Activated T-helper 17 cell treated with anti-CD3 and anti-CD28 coated beads, Interleukin-2, amount 50 U/mL, for 72 hours (primary cell): ENCODE results near the gene RNGTT. TPM values are rescaled to one million over a fixed set of nuclear protein-coding genes. Genes with fewer than 3 reads are reported as not detected.
"Not testable (repeated sequence)": the region's sequence is repeated elsewhere in the genome, so short reads cannot be mapped to it uniquely, and the experiment has no call there.

Source experiments
- ATAC-seq: fragments of 150-1000 bp; cut with Tn5 transposase; replicated peaks from 2 replicates; pipeline ENCODE4 v1.10.0; 2021; ENCODE audit warnings: mild to moderate bottlenecking, moderate library complexity
- H3K27ac Mint-ChIP-seq: one replicate; pipeline ENCODE4 v1.8.0; 2022; ENCODE audit warnings: mixed read lengths
- H3K27me3 Mint-ChIP-seq: one replicate; pipeline ENCODE4 v1.8.0; 2022; ENCODE audit warnings: mixed read lengths
- H3K36me3 Mint-ChIP-seq: one replicate; pipeline ENCODE4 v1.8.0; 2022; ENCODE audit warnings: low read depth, mild to moderate bottlenecking, mixed read lengths
- H3K4me1 Mint-ChIP-seq: one replicate; pipeline ENCODE4 v1.8.0; 2022; ENCODE audit warnings: mixed read lengths
- H3K4me3 Mint-ChIP-seq: one replicate; pipeline ENCODE4 v1.8.0; 2022; ENCODE audit warnings: mild to moderate bottlenecking, mixed read lengths
- H3K9me3 Mint-ChIP-seq: one replicate; pipeline ENCODE4 v1.8.0; 2022; ENCODE audit warnings: mixed read lengths
- total RNA-seq, 2 donors: library from RNA; stranded (reverse); gene quantifications; one replicate each; pipeline ENCODE4 v1.2.3, GENCODE V29; 2022

The RNGTT gene
- total RNA-seq, 2 donors from 2014 or later = 20.9 to 23.3 TPM

DNA sequence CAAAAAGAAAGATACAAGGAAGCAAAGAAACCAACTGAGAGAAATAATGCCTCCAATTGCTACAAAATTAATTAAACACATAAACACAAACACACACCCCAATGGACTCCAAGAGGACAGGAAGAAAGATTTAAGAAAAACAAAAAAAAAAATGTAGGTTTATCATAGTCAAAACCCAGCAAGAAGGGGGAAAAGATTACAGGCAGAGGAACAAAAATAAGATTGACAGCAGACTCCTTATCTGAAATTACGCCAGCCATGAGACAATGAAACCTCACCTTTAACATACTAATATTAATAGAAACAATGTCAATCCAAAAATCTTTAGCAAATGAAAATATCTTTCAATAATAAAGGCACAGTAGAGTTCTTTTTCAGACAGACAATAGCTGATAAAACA is 155.8 kb downstream of the RNGTT start:
- Mint-ChIP-seq H3K9me3 (peaks cover 8% of the 10 kb centered on the region), H3K4me1 (peaks cover 13% of the 10 kb centered on the region), H3K27ac (no peak overlapping the region), H3K36me3 (peaks cover 48% of the 10 kb centered on the region), H3K4me3 (no peak overlapping the region), H3K27me3 (no peaks in the 10 kb centered on the region)
- ATAC-seq = no peak

DNA sequence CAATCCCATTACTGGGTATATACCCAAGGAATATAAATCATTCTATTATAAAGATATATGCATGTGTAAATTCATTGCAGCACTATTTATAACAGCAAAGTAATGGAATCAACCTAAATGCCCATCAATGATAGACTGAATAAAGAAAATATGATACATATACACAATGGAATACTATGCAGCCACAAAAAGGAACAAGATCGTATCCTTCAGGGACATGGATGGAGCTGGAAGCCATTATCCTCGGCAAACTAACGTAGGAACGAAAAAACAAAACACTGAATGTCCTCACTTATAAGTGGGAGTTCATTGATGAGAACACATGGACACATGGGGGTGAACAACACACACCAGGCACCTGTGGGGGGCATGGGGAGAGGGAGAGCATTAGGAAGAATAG is 156.7 kb downstream of the RNGTT start:
- Mint-ChIP-seq H3K27me3 (no peaks in the 10 kb centered on the region), H3K9me3 (peaks cover 8% of the 10 kb centered on the region), H3K36me3 (peaks cover 56% of the 10 kb centered on the region), H3K4me1 (peaks cover 13% of the 10 kb centered on the region), H3K4me3 (no peak overlapping the region), H3K27ac (no peak overlapping the region)
- no peak for ATAC-seq

DNA sequence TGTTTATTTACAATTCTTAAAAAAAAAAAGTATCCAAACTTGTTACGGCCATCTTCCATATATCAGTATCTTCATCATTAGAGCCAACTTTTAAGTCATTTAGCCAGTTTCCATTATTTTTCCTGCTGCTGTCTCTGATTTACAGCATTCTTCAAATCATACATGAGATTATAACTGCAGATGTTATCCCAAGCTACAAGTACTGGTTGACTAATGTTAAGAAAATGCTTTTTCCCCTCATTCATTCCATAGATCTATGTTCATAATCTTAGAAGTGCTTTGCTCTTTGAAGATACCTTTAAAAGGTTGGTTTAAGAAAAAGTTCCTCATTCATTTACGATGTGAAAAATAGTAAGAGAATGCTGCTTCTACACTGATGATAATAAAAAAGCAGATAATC is 158.7 kb downstream of the RNGTT start:
- no peak overlapping the region for H3K4me3 Mint-ChIP-seq

DNA sequence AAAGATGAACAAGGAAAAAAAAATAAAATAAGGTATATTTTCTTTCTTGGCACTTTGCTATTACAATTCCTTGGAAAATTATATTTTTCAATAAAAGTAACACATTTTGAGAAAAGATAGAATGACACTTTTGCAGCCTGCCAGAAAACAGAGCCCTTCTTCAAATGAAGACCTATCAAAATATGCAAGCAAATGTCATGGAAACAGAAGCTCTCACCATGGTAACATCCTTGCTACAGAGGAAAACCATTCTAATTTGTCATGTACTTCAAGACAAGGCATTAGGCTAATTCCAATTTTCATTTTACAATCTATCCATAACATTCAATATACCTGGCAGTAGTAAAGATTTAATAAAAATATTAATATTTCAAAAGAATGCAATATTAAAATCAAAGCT is 177.9 kb downstream of the RNGTT start:
- H3K27me3 Mint-ChIP-seq = no peaks in the 10 kb centered on the region
- H3K4me1 Mint-ChIP-seq = peaks cover 10% of the 10 kb centered on the region
- ATAC-seq = no peak
- peaks cover 6% of the 10 kb centered on the region for H3K36me3 Mint-ChIP-seq
- H3K4me3 Mint-ChIP-seq = no peak overlapping the region
- H3K27ac Mint-ChIP-seq = no peak overlapping the region
- no peaks in the 10 kb centered on the region for H3K9me3 Mint-ChIP-seq

More for the DNA sequence above, 158.7 kb downstream of the RNGTT start:
- no peak for ATAC-seq
- Mint-ChIP-seq H3K27ac (peak overlapping the region; percentile 17), H3K9me3 (peaks cover 8% of the 10 kb centered on the region), H3K27me3 (no peaks in the 10 kb centered on the region), H3K36me3 (peaks cover 72% of the 10 kb centered on the region), H3K4me1 (peaks cover 13% of the 10 kb centered on the region)

DNA sequence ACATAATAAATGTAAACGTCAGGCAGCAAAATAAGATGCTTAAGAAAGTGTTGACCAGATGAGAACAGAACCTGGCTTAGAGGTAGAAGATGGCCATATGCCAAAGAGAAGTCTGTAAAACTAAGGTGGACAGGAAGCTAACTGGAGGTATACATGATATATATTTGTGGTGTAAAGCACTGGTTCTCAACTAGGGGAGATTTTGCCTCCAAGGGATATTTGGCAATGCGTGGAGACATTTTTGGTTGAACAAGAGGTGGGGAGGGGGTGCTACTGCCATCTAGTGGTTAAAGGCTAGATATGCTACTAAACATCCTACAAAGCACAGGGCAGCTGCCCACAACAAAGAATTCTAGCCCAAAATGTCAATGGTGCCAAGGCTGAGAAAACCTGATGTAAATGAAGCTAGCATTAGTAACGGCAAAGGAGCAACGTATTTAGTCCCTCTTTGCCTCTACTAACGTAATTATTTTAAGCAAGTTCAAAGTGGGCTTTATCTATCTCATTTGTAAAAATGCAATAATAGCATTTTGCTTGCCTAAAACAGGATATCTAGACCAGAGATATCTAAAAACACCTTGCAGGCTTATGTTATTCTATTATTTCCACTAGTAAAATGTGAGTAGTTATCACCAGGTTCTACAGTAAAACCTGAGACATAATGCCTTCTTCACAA is 182.6 kb downstream of the RNGTT start:
- H3K36me3 Mint-ChIP-seq = peaks cover 21% of the 10 kb centered on the region
- no peaks in the 10 kb centered on the region for H3K9me3 Mint-ChIP-seq
- H3K27ac Mint-ChIP-seq = no peak overlapping the region
- peaks cover 13% of the 10 kb centered on the region for H3K4me1 Mint-ChIP-seq
- H3K27me3 Mint-ChIP-seq = no peaks in the 10 kb centered on the region
- peak; percentile 62 for ATAC-seq
- no peak overlapping the region for H3K4me3 Mint-ChIP-seq

DNA sequence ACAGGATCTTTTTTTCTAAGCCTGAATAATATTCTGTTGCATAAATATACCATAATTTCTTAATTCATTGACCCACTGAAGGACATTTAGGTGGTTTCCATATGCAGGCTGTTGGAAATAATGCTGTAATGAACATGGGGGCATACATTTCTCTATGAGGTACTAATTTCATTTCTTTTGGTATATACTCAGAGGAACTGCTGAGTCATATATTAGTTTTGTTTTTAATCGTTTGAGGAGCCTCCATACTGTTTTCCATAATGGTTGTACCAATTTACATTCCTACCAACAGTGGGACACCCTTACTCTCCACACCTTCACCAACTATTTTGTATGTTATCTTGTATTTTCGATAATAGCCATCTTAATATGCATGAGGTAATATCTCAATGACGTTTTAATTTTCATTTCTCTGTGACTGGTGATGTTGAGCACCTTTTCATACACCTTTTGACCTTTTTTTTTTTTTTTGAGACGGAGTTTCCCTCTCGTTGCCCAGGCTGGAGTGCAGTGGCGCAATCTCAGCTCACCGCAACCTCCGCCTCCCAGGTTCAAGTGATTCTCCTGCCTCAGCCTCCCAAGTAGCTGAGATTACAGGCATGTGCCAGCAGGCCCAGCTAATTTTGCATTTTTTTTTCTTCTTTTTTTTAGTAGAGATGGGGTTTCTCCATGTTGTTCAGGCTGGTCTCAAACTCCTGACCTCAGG is 187.4 kb downstream of the RNGTT start:
- Mint-ChIP-seq H3K27ac (peak overlapping the region; percentile 75), H3K27me3 (no peaks in the 10 kb centered on the region), H3K4me3 (peak overlapping the region; percentile 9), H3K36me3 (peaks cover 27% of the 10 kb centered on the region), H3K4me1 (peaks cover 16% of the 10 kb centered on the region), H3K9me3 (no peaks in the 10 kb centered on the region)
- peak; percentile 86 for ATAC-seq

DNA sequence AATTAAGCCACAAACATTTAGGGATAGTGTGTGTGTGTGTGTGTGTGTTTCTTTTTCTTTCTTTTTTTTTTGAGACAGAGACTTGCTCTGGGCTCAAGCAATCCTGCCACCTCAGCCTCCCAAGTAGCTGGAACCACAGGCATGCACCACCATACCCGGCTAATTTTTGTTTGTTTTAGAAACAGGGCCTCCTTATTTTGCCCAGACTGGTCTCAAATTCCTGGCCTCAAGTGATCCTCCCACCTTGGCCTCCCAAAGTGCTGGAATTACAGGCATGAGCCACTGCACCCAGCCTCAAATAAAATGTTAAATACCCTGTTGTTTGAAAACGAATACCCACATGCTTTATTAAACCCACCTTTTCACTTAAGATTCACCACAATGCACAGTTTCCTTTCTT is 195.3 kb downstream of the RNGTT start:
- not testable (repeated sequence) for H3K9me3 Mint-ChIP-seq
- peaks cover 24% of the 10 kb centered on the region for H3K36me3 Mint-ChIP-seq

DNA sequence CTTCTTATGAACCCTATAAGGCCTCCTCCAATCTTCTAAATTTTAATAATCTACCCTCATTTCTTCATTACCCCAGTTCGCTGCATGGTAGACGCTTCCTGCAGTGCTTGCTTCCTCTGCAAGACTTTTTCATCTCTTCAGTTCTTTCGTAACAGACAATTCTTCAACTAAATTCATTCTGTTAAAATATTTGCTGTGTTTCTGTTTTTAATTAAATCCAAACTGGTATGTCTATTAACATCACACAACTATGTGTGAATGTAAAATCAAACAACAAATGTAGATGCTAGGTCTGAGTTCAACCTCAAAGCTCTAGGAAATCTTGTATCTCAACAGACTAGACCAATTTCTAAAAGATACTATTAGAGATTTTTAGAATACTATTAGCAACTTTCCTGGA is 199.3 kb downstream of the RNGTT start:
- no peak overlapping the region for H3K27ac Mint-ChIP-seq
- no peak overlapping the region for H3K4me3 Mint-ChIP-seq
- no peaks in the 10 kb centered on the region for H3K27me3 Mint-ChIP-seq
- no peaks in the 10 kb centered on the region for H3K4me1 Mint-ChIP-seq
- no peak for ATAC-seq
- no peaks in the 10 kb centered on the region for H3K9me3 Mint-ChIP-seq
- H3K36me3 Mint-ChIP-seq = peaks cover 18% of the 10 kb centered on the region

More for the DNA sequence above, 195.3 kb downstream of the RNGTT start:
- H3K27ac Mint-ChIP-seq, H3K4me3 Mint-ChIP-seq, H3K27me3 Mint-ChIP-seq, H3K4me1 Mint-ChIP-seq, ATAC-seq: not testable (repeated sequence)

DNA sequence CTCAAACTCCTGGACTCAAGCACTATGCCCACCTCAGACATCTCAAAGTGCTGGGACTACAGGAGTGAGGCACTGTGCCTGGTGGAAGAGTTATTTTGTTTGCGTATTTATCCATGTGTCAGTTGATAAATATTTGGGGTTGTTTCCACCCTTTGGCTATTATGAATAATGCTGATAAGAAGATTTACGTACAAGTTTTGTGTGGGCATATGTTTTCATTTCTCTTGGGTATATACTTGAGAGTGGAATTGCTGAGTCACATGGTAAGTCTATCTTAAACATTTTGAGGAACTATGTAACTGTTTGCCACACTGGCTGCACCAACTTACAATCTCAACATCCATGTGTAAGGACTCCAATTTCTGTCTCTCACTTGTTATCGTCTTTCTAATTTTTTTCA is 200.3 kb downstream of the RNGTT start:
- H3K9me3 Mint-ChIP-seq = no peaks in the 10 kb centered on the region
- H3K36me3 Mint-ChIP-seq = peaks cover 12% of the 10 kb centered on the region
- no peaks in the 10 kb centered on the region for H3K27me3 Mint-ChIP-seq
- no peaks in the 10 kb centered on the region for H3K4me1 Mint-ChIP-seq
- no peak overlapping the region for H3K4me3 Mint-ChIP-seq
- no peak for ATAC-seq
- H3K27ac Mint-ChIP-seq = no peak overlapping the region

DNA sequence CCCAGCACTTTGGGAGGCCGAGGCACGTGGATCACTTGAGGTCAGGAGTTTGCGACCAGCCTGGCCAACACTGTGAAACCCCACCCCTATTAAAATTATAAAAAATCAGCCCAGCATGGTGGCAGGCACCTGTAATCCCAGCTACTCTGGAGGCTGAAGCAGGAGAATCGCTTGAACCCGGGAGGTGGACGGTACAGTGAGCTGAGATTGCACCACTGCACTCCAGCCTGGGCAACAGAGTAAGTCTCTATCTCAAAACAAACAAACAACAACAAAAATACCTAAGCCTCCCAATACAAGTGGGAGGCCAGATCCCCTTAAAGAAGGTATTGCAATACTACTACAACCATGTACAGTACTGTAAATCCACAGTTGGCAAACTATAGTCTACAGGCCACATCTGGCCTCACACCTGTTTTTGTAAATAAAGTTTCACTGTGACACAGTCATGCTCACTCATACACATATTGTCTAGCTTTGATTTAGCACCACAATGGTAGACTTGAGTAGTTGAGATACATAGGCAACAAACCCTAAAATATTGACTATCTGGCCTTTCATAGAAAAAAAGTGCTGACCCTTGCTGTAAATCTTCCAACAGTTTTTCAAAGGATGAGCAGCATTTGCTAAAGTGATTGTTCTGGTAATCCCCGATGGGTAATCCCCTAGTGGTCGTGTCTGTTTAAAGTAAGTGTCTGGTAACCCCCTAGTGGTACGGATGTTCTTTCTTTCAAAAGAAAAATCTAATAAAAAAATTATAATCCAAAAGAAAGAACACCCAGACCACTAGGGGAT is 202.0 kb downstream of the RNGTT start:
- Mint-ChIP-seq H3K27me3 (no peaks in the 10 kb centered on the region), H3K36me3 (peaks cover 12% of the 10 kb centered on the region), H3K27ac (no peak overlapping the region), H3K4me1 (no peaks in the 10 kb centered on the region), H3K9me3 (no peaks in the 10 kb centered on the region), H3K4me3 (no peak overlapping the region)
- peak; percentile 68 for ATAC-seq

DNA sequence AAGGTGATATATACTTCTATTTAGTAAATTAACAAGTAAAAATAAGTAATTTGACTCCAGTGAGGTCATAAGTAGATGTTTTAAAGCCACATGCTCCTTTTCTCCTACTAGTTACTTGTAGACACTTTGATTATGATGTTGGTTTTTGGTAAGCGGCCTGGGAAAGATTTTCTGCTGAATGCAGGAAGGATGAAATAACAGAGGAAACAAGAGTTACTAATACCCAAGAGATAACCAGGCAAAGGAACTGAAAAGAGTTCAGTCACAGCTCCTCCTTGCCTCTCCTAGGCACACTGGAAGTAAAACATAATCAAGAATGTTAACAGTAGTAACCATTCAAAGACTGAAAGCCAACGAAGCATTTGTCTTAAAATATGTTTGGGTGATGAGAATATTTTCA is 203.3 kb downstream of the RNGTT start:
- Mint-ChIP-seq H3K27me3 (no peaks in the 10 kb centered on the region), H3K9me3 (no peaks in the 10 kb centered on the region), H3K4me3 (no peak overlapping the region), H3K36me3 (peaks cover 26% of the 10 kb centered on the region), H3K27ac (no peak overlapping the region), H3K4me1 (peaks cover 4% of the 10 kb centered on the region)
- no peak for ATAC-seq

DNA sequence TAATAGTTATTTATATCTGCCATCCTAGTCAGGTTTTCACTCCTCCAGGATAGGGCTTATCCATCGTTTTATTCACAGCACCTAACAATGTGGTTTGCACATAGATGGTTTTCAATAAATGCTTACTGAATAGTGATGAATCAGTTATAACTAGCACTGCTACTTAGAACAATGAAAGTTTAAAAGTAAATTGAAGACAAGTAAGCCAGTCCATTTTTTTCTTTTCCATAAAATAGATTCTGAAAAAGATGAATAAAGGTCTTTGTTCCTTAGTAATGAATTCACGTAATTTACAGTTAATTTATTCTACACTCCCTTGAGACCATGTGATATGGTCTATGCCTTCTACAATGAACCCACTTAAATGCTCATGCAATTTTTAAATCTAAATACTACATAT is 212.5 kb downstream of the RNGTT start:
- ATAC-seq = no peak
- H3K36me3 Mint-ChIP-seq = peaks cover 19% of the 10 kb centered on the region

DNA sequence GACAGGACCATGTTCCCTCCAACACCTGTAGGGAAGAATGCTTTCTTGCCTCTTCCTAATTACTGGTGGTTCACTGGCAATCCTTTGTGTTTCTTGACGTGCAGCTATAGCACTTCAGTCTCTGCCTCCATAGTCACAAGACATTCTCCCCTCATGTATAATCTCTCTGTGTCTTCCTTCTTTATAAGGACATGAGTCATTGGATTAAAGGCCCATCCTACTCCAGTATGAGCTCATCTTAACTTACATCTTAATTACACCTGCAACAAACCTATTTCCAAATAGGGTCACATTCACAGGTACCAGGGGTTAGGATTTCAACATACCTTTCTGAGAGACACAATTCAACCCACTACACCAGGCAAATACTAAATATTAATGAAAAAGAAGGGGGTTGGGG is 213.6 kb downstream of the RNGTT start:
- no peak overlapping the region for H3K4me3 Mint-ChIP-seq

More for the DNA sequence above, 212.5 kb downstream of the RNGTT start:
- Mint-ChIP-seq H3K4me3 (no peak overlapping the region), H3K4me1 (peaks cover 8% of the 10 kb centered on the region), H3K27me3 (no peaks in the 10 kb centered on the region), H3K27ac (no peak overlapping the region), H3K9me3 (no peaks in the 10 kb centered on the region)

DNA sequence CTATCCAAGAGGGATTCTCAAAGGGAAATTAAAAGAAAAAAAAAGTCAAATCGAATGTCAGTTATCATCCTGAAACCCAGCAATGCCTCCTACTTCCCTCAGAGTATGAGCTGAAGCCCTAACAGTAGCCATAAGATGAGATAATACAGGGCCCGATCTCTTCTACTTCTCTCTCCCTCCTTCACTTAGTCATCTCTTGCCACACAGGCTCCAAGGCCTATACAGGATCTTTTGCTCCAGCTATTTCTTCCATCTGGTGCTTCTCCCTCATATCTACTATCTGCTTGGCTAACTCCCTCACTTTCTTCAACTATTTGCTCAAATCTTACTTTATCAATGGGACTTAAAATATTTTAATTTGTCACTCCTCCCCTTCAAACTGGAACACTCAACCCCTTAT is 215.3 kb downstream of the RNGTT start:
- H3K36me3 Mint-ChIP-seq = peaks cover 6% of the 10 kb centered on the region
- H3K9me3 Mint-ChIP-seq = no peaks in the 10 kb centered on the region
- no peak for ATAC-seq
- no peak overlapping the region for H3K27ac Mint-ChIP-seq
- H3K27me3 Mint-ChIP-seq = no peaks in the 10 kb centered on the region
- H3K4me1 Mint-ChIP-seq = no peaks in the 10 kb centered on the region
- H3K4me3 Mint-ChIP-seq = no peak overlapping the region

More for the DNA sequence above, 213.6 kb downstream of the RNGTT start:
- Mint-ChIP-seq H3K36me3 (peaks cover 8% of the 10 kb centered on the region), H3K27ac (no peak overlapping the region), H3K9me3 (no peaks in the 10 kb centered on the region), H3K4me1 (peaks cover 2% of the 10 kb centered on the region), H3K27me3 (no peaks in the 10 kb centered on the region)
- no peak for ATAC-seq

DNA sequence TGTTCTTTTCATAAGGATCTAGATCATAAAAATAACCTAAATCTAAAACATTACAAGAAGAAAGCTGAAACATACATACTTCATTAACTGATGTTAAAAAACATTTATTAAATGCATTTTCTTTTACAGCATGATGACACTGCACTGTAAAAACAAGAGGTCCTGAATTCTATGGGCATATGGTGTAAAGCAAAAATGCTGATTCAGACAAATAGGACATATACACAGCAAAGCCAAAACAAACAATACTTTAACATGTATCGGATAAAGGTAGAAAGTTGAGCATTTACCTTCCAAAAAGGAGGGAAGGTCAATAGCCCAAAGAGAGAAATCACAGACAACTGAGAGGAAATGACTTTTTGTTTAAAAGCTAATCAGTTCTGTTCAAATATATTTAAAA is 221.5 kb downstream of the RNGTT start:
- Mint-ChIP-seq H3K9me3 (peaks cover 4% of the 10 kb centered on the region), H3K27me3 (no peaks in the 10 kb centered on the region), H3K4me3 (no peak overlapping the region), H3K36me3 (peaks cover 26% of the 10 kb centered on the region), H3K27ac (no peak overlapping the region), H3K4me1 (no peaks in the 10 kb centered on the region)
- ATAC-seq = no peak
